ENCODE data around the gene AASDH. TPM values are rescaled to one million over a fixed set of nuclear protein-coding genes. Genes with fewer than 3 reads are reported as not detected.

The AASDH gene
- total RNA-seq, 2 donors from 2014 or later: 16.2 to 24.0 TPM

DNA sequence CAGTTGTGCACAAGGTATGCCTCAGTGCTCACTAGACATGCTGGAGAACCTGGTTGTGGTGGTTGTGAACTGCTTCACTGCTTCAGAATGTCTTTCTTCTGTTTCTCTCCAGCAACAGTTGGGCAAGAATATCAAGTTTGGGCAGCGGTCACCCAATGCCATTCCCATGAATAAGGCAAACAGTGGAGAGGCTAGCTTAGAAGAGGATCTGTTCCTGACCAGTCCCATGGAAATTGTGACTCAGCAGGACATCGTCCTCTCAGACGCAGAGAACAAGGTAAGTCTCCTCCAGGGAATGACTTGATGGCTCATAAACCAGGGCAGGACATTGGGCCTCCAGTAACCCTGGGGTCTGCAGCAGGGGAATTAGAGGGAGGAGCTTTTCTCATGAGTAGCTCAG lies 79.9 kb downstream of the AASDH start:
- H3K4me1 ChIP-seq (ENCODE audit: control insufficient read depth, insufficient read depth, low read length): no peaks in the 10 kb centered on the region

DNA sequence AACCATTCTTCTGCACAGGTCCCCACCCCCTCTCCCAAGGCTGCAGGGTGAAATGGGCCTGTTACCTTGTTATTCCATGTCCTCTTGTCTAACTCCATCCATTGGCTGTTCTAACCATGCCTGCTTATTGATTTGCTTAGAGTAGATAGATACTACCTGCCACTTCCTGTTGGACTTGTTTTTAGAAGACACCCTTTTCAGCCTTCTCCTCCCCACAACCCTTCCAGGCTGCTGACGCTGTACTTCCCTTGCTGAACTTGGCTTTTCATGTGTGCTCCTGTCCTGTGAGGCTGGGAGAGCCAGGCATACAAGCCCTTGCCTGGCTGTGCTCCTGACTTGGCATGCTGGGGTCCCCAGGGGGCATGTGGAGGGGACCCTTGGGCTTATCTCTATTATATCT lies 81.9 kb downstream of the AASDH start:
- no peak overlapping the region for H3K27ac ChIP-seq (ENCODE audit: low read depth, low read length)
- no peak overlapping the region for H3K27ac Mint-ChIP-seq

More for the DNA sequence above, 79.9 kb downstream of the AASDH start:
- H3K27me3 ChIP-seq (ENCODE audit: control insufficient read depth, insufficient read depth, low read length, poor library complexity, severe bottlenecking): no peaks in the 10 kb centered on the region
- WGBS, 2 experiments (ENCODE audit: insufficient coverage in 1 of 2, insufficient read length in 1 of 2): 83 to 93% methylated on average over 1 to 3 of the region's 3 CpGs
- Mint-ChIP-seq H3K9me3 (no peaks in the 10 kb centered on the region), H3K27me3 (ENCODE audit: insufficient read depth) (peaks cover 9% of the 10 kb centered on the region), H3K4me1 (peaks cover 32% of the 10 kb centered on the region), H3K36me3 (ENCODE audit: low read depth) (peaks cover 36% of the 10 kb centered on the region), H3K4me3 (no peak overlapping the region), H3K27ac (no peak overlapping the region)
- H3K4me3 ChIP-seq (ENCODE audit: low read length): no peak overlapping the region
- H3K27ac ChIP-seq (ENCODE audit: low read depth, low read length): no peak overlapping the region
- no peak overlapping the region for H3K9ac ChIP-seq (ENCODE audit: extremely low read depth, low read length, poor library complexity, severe bottlenecking)
- H3K36me3 ChIP-seq (ENCODE audit: control insufficient read depth, insufficient read depth, low read length): peaks cover 13% of the 10 kb centered on the region
- DNase-seq: no peak
- TF ChIP-seq, protein P1, sequence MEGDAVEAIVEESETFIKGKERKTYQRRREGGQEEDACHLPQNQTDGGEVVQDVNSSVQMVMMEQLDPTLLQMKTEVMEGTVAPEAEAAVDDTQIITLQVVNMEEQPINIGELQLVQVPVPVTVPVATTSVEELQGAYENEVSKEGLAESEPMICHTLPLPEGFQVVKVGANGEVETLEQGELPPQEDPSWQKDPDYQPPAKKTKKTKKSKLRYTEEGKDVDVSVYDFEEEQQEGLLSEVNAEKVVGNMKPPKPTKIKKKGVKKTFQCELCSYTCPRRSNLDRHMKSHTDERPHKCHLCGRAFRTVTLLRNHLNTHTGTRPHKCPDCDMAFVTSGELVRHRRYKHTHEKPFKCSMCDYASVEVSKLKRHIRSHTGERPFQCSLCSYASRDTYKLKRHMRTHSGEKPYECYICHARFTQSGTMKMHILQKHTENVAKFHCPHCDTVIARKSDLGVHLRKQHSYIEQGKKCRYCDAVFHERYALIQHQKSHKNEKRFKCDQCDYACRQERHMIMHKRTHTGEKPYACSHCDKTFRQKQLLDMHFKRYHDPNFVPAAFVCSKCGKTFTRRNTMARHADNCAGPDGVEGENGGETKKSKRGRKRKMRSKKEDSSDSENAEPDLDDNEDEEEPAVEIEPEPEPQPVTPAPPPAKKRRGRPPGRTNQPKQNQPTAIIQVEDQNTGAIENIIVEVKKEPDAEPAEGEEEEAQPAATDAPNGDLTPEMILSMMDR (conservative IDR thresholded peaks at IDR 0.05): no peak
- no peaks in the 10 kb centered on the region for H3K9me3 ChIP-seq (ENCODE audit: control insufficient read depth, low read length)

DNA sequence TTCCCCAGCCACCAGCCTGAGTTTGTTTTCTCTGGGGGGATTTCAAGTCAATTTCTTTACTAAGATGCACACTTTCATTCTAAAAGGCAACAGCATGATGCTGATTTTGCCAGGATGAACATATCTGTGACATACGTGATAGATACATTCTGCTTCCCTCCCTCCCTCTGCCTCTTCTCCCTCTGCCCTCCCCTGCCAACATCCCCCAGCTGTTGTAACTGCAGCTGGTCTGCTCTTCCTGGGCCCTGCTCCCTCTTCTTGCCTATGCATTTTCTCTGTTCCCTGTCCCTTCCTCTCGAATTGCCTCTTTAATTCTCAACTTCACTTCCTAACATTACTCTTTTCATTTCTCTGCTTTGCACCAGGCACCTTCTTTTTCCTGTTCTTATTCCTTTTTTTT lies 83.4 kb downstream of the AASDH start:
- 82 to 92% methylated on average over 1 to 2 of the region's 2 CpGs for WGBS, 2 experiments (ENCODE audit: insufficient coverage in 1 of 2, insufficient read length in 1 of 2)
- Histone ChIP-seq H3K9ac (ENCODE audit: extremely low read depth, low read length, poor library complexity, severe bottlenecking) (no peak overlapping the region), H3K27ac (ENCODE audit: low read depth, low read length) (no peak overlapping the region), H3K9me3 (ENCODE audit: control insufficient read depth, low read length) (no peaks in the 10 kb centered on the region), H3K4me3 (ENCODE audit: low read length) (no peak overlapping the region), H3K27me3 (ENCODE audit: control insufficient read depth, insufficient read depth, low read length, poor library complexity, severe bottlenecking) (no peaks in the 10 kb centered on the region), H3K36me3 (ENCODE audit: control insufficient read depth, insufficient read depth, low read length) (no peaks in the 10 kb centered on the region), H3K4me1 (ENCODE audit: control insufficient read depth, insufficient read depth, low read length) (peaks cover 4% of the 10 kb centered on the region)
- Mint-ChIP-seq H3K9me3 (no peaks in the 10 kb centered on the region), H3K27ac (no peak overlapping the region), H3K27me3 (ENCODE audit: insufficient read depth) (peaks cover 11% of the 10 kb centered on the region), H3K4me1 (peaks cover 33% of the 10 kb centered on the region), H3K36me3 (ENCODE audit: low read depth) (peaks cover 22% of the 10 kb centered on the region), H3K4me3 (no peak overlapping the region)
- TF ChIP-seq, protein P1 (conservative IDR thresholded peaks at IDR 0.05): no peak
- no peak for DNase-seq

More for the DNA sequence above, 81.9 kb downstream of the AASDH start:
- Histone ChIP-seq H3K9me3 (ENCODE audit: control insufficient read depth, low read length) (no peaks in the 10 kb centered on the region), H3K4me3 (ENCODE audit: low read length) (no peak overlapping the region), H3K9ac (ENCODE audit: extremely low read depth, low read length, poor library complexity, severe bottlenecking) (no peak overlapping the region), H3K36me3 (ENCODE audit: control insufficient read depth, insufficient read depth, low read length) (peaks cover 4% of the 10 kb centered on the region), H3K4me1 (ENCODE audit: control insufficient read depth, insufficient read depth, low read length) (peaks cover 4% of the 10 kb centered on the region), H3K27me3 (ENCODE audit: control insufficient read depth, insufficient read depth, low read length, poor library complexity, severe bottlenecking) (no peaks in the 10 kb centered on the region)
- H3K4me3 Mint-ChIP-seq: no peak overlapping the region
- peaks cover 26% of the 10 kb centered on the region for H3K36me3 Mint-ChIP-seq (ENCODE audit: low read depth)
- WGBS, 2 experiments (ENCODE audit: insufficient coverage in 1 of 2, insufficient read length in 1 of 2): 94 to 100% methylated on average over 1 of the region's 1 CpG
- DNase-seq: no peak
- peaks cover 36% of the 10 kb centered on the region for H3K4me1 Mint-ChIP-seq
- peaks cover 9% of the 10 kb centered on the region for H3K27me3 Mint-ChIP-seq (ENCODE audit: insufficient read depth)
- no peaks in the 10 kb centered on the region for H3K9me3 Mint-ChIP-seq
- TF ChIP-seq, protein P1 (conservative IDR thresholded peaks at IDR 0.05): no peak

All from endodermal cell (in vitro differentiated cells).